Mucosa of gallbladder (tissue), 1 donor: ENCODE measurements around the gene FMN1. TPM values are rescaled to one million over a fixed set of nuclear protein-coding genes. Genes with fewer than 3 reads are reported as not detected.
"Not testable (repeated sequence)": the region's sequence is repeated elsewhere in the genome, so short reads cannot be mapped to it uniquely, and the experiment has no call there.

Source experiments
- DNase-seq: peaks from one replicate; pipeline ENCODE4 v3.0.0-alpha.2; 2020; ENCODE audit warnings: low spot score
- total RNA-seq: library from RNA; stranded (reverse); gene quantifications from one replicate; pipeline ENCODE4 v1.2.1, GENCODE V29; 2021
- donor health status: DM: no; HTN: no; CAD: no.

The FMN1 gene
- total RNA-seq, 1 donor from 2014 or later: 18.2 TPM

GRCh38 chr15:33094336-33094735 lies 100.2 kb downstream of the FMN1 start:
- no peak for DNase-seq

- DNase-seq: no peak
Measured at GRCh38 chr15:33093222-33093621, 101.3 kb downstream of the FMN1 start.

- DNase-seq: no peak
Measured at GRCh38 chr15:33091983-33092693, 102.4 kb downstream of the FMN1 start.

- DNase-seq: no peak
Measured at GRCh38 chr15:33089878-33090757, 104.4 kb downstream of the FMN1 start.

GRCh38 chr15:33089165-33089877 lies 105.2 kb downstream of the FMN1 start:
- no peak for DNase-seq

- DNase-seq: no peak
Measured at GRCh38 chr15:33086500-33087121, 107.9 kb downstream of the FMN1 start.

- DNase-seq: no peak
Measured at GRCh38 chr15:33084661-33085060, 109.9 kb downstream of the FMN1 start.

GRCh38 chr15:33083232-33084081 lies 111.1 kb downstream of the FMN1 start:
- no peak for DNase-seq

GRCh38 chr15:33080006-33080405 lies 114.5 kb downstream of the FMN1 start:
- no peak for DNase-seq

GRCh38 chr15:33078607-33079006 lies 115.9 kb downstream of the FMN1 start:
- DNase-seq: no peak

GRCh38 chr15:33076937-33077336 lies 117.6 kb downstream of the FMN1 start:
- no peak for DNase-seq

GRCh38 chr15:33074942-33075341 lies 119.6 kb downstream of the FMN1 start:
- DNase-seq: no peak

GRCh38 chr15:33074212-33074611 lies 120.3 kb downstream of the FMN1 start:
- no peak for DNase-seq

- DNase-seq: no peak
Measured at GRCh38 chr15:33071451-33071850, 123.1 kb downstream of the FMN1 start.

- DNase-seq: not testable (repeated sequence)
Measured at GRCh38 chr15:33069903-33070302, 124.6 kb downstream of the FMN1 start.

- DNase-seq: no peak
Measured at GRCh38 chr15:33069161-33069560, 125.4 kb downstream of the FMN1 start.

- peak; percentile 81 for DNase-seq
Measured at GRCh38 chr15:33068511-33068990, 126.0 kb downstream of the FMN1 start.

- peak; percentile 86 for DNase-seq
Measured at GRCh38 chr15:33068007-33068481, 126.5 kb downstream of the FMN1 start.

GRCh38 chr15:33067456-33067855 lies 127.1 kb downstream of the FMN1 start:
- no peak for DNase-seq

- DNase-seq: no peak
Measured at GRCh38 chr15:33066584-33066983, 127.9 kb downstream of the FMN1 start.

- no peak for DNase-seq
Measured at GRCh38 chr15:33064878-33065277, 129.6 kb downstream of the FMN1 start.
